NCI-H748 (cell line): ENCODE measurements around the gene ASNSD1.

Experiments
- DNase-seq: peaks from one replicate; lab custom pipeline; 2025; ENCODE audit not compliant: unreplicated experiment; lab: John Stamatoyannopoulos, UW

ASNSD1 gene

GRCh38 chr2:189661148-189661956 lies at the start of gene ASNSD1:
ASNSD1 (plus strand) TSS chr2:189661459; CDS start chr2:189666133, 4,674 bp downstream.
- DNase-seq: peak; percentile 99

- DNase-seq: no peak
Measured at GRCh38 chr2:189613077-189613636, 48.1 kb upstream of the ASNSD1 start.

- no peak for DNase-seq
Measured at GRCh38 chr2:189613650-189614420, 47.4 kb upstream of the ASNSD1 start.

GRCh38 chr2:189614585-189614984 lies 46.7 kb upstream of the ASNSD1 start:
- no peak for DNase-seq

- DNase-seq: no peak
Measured at GRCh38 chr2:189618197-189618596, 43.1 kb upstream of the ASNSD1 start.

- no peak for DNase-seq
Measured at GRCh38 chr2:189621781-189622180, 39.5 kb upstream of the ASNSD1 start.

GRCh38 chr2:189623049-189623448 lies 38.2 kb upstream of the ASNSD1 start:
- DNase-seq: no peak

- DNase-seq: peak; percentile 31
Measured at GRCh38 chr2:189624648-189625355, 36.5 kb upstream of the ASNSD1 start.

- no peak for DNase-seq
Measured at GRCh38 chr2:189625636-189626035, 35.6 kb upstream of the ASNSD1 start.

- DNase-seq: no peak
Measured at GRCh38 chr2:189627789-189628188, 33.5 kb upstream of the ASNSD1 start.

GRCh38 chr2:189628817-189629530 lies 32.3 kb upstream of the ASNSD1 start:
- DNase-seq: no peak

GRCh38 chr2:189629531-189630453 lies 31.5 kb upstream of the ASNSD1 start:
- no peak for DNase-seq

- DNase-seq: no peak
Measured at GRCh38 chr2:189631849-189632248, 29.4 kb upstream of the ASNSD1 start.

- peak; percentile 23 for DNase-seq
Measured at GRCh38 chr2:189633392-189633811, 27.9 kb upstream of the ASNSD1 start.

GRCh38 chr2:189635353-189635752 lies 25.9 kb upstream of the ASNSD1 start:
- DNase-seq: no peak

- no peak for DNase-seq
Measured at GRCh38 chr2:189638301-189639006, 22.8 kb upstream of the ASNSD1 start.

GRCh38 chr2:189639007-189639609 lies 22.2 kb upstream of the ASNSD1 start:
- no peak for DNase-seq

GRCh38 chr2:189641002-189641401 lies 20.3 kb upstream of the ASNSD1 start:
- no peak for DNase-seq
